Measurements from ENCODE around the gene TAS2R14.

The TAS2R14 gene

DNA sequence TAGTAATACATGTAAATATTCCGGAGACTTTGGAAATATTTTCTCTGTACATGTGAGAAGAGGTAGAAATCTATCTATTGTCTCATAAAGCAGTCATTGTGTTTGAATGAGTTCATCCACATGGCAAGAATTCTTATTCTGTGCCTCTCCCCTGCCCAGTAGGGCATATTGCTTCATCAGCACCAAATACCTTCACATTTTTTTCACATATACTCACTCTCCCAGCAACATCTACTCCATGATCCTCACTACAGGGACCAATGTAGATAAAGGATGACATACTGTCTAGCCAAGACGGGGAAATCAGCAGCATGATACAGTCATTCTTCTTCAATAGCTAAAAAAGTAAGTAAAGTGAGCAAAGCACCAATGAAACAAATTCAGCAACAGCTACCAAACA, 1.3 kb upstream of the TAS2R14 start:
- Mint-ChIP-seq H3K4me1 (peaks cover 6% of the 10 kb centered on the region), H3K27me3 (no peaks in the 10 kb centered on the region), H3K9me3 (peaks cover 6% of the 10 kb centered on the region), H3K36me3 (peaks cover 10% of the 10 kb centered on the region), H3K4me3 (no peak overlapping the region), H3K27ac (no peak overlapping the region)

DNA sequence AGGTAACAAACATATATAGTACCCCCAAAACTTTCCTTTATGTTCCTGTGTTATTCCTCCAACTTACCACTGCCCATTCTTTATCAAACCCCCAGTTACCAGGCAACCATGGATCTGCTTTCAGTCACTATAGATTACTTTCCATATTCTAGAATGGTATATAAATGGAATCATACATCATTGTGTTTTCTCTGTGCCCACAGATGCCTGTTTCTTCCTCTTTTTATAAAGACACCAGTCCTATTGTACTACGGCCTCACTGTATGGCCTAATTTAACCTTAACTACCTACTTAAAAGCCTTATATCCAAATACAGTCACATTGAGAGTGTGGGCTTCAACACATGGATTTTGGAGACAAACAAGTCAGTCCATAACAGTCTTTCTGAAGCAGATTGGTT, 2.6 kb downstream of the TAS2R14 start:
- Mint-ChIP-seq H3K4me1 (no peaks in the 10 kb centered on the region), H3K27me3 (no peaks in the 10 kb centered on the region), H3K27ac (no peak overlapping the region), H3K9me3 (no peaks in the 10 kb centered on the region), H3K36me3 (peaks cover 3% of the 10 kb centered on the region), H3K4me3 (no peak overlapping the region)

DNA sequence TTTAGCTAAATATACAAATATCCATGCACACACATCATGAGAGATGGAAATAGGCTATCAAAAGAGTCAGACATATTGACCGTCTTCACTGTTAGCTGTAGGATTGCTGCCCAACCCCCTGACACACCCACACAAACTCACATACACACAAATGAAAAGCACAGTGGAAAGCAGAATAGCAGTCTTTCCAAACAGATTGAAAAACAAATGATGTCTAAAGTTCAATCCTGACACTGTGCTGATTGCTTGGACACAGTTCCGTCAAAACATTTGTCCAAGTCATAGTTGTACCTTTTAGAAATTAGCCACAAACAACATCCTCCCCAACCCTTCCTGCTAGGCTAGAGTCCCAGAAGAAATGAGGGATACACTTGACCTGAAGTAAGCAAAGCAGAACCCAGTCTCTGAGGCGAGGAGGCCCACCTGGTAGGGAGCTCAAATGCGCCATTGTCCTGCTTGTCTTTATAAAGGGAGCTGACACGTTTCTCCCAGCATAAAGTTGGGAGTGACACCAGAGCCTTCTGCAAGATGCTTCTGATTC, 10.2 kb downstream of the TAS2R14 start, which contains the start of gene PRH2:
PRH2 (plus strand) TSS at position 491 of the 541 bp plus-strand sequence; CDS start at position 529, 38 bp downstream.
- no peak within 1 kb of the TSS for H3K27ac Mint-ChIP-seq
- no peak within 1 kb of the TSS for H3K4me3 Mint-ChIP-seq
- H3K27me3 Mint-ChIP-seq, result no peaks in the 10 kb centered on the region
- H3K36me3 Mint-ChIP-seq, result peaks cover 11% of the 10 kb centered on the region
- peaks cover 7% of the 10 kb centered on the region for H3K9me3 Mint-ChIP-seq
- H3K4me1 Mint-ChIP-seq, result no peaks in the 10 kb centered on the region

DNA sequence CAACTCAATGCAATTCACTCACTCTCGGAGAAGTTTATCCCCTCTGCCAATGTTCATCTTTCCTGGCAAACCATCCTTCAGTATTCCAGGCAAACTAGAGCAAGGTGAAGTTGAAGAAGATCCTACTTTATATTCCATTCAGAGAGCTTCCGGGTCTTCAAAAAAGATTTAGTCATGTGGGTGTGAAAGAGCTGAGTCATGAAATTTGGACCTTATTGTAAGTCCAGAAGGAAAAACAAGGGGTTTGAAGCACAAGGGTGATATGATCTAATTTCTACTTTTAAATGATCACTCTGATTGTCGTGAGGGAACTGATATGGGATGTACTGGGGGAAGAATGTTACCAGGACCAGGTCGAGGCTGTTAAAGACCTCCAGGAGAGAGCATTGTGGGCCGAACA, 12.8 kb downstream of the TAS2R14 start:
- Mint-ChIP-seq H3K4me3 (no peak overlapping the region), H3K27me3 (no peaks in the 10 kb centered on the region), H3K4me1 (no peaks in the 10 kb centered on the region), H3K9me3 (peaks cover 7% of the 10 kb centered on the region), H3K27ac (no peak overlapping the region), H3K36me3 (peaks cover 11% of the 10 kb centered on the region)

DNA sequence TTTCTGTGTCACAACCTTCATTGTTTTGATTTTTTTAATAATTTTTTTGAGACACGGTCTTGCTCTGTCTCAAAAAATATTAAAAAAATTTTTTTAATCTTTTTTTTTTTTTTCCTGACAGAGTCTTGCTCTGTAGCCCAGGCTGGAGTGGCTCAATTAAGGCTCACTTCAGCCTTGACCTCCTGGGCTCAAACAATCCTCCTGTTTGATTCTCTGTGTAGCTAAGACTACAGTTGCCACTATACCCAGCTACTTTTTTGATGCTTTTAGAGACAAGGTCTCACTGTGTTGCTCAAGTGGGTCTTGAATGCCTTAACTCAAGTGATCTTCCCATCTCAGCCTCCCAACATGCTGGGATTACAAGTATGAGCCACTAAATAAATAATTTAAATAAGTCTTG, 19.3 kb downstream of the TAS2R14 start:
- no peak overlapping the region for H3K4me3 Mint-ChIP-seq
- peaks cover 9% of the 10 kb centered on the region for H3K36me3 Mint-ChIP-seq
- H3K4me1 Mint-ChIP-seq, result no peaks in the 10 kb centered on the region
- peaks cover 4% of the 10 kb centered on the region for H3K9me3 Mint-ChIP-seq
- H3K27me3 Mint-ChIP-seq, result no peaks in the 10 kb centered on the region
- no peak overlapping the region for H3K27ac Mint-ChIP-seq

DNA sequence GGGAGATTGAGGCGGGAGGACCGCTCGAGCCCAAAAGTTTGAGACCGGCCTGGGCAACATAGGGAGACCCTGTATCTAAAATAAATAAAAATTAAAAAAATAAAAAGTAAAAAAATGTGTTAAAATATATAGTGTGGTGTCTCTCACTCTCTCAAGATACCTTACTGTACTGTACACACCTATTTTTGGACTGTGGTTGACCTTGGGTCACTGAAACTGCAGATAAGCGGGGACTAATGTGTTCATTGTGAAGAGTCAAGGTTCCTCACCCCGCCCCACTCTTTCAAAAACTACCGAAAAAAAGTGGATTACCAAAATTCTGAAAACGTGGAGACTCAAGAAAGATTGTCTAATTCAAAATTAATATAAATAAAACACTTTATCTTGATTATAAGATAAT, 28.7 kb downstream of the TAS2R14 start:
- no peaks in the 10 kb centered on the region for H3K27me3 Mint-ChIP-seq
- no peaks in the 10 kb centered on the region for H3K4me1 Mint-ChIP-seq
- H3K36me3 Mint-ChIP-seq, result peaks cover 33% of the 10 kb centered on the region
- H3K4me3 Mint-ChIP-seq, result no peak overlapping the region
- H3K9me3 Mint-ChIP-seq, result peaks cover 5% of the 10 kb centered on the region
- no peak overlapping the region for H3K27ac Mint-ChIP-seq

DNA sequence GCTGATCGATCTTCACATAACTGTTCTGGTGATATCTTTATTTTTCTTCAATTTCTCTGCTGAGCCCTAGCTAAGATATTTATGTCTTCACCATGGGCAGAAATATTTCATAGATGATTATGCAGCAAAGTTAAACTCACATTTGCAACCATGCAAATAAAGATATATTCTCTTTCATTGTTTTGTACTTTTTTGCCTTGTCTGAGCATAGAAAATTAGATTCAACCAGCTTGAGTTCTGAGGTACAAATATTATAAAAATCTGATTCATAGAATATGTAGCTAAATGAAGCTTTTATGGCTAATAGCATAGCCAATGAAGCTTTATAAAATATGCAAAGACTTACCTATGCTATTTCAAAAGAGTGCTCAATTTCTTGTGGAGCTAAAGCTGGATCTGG, 29.6 kb downstream of the TAS2R14 start, which contains the start of gene TAS2R13:
TAS2R13 (minus strand) TSS at position 101 of the 400 bp plus-strand sequence. CDS start 264 bp downstream, outside the sequence.
- Mint-ChIP-seq H3K27me3 (no peaks in the 10 kb centered on the region), H3K27ac (no peak within 1 kb of the TSS), H3K36me3 (peaks cover 37% of the 10 kb centered on the region), H3K9me3 (peaks cover 11% of the 10 kb centered on the region), H3K4me3 (no peak within 1 kb of the TSS), H3K4me1 (no peaks in the 10 kb centered on the region)

DNA sequence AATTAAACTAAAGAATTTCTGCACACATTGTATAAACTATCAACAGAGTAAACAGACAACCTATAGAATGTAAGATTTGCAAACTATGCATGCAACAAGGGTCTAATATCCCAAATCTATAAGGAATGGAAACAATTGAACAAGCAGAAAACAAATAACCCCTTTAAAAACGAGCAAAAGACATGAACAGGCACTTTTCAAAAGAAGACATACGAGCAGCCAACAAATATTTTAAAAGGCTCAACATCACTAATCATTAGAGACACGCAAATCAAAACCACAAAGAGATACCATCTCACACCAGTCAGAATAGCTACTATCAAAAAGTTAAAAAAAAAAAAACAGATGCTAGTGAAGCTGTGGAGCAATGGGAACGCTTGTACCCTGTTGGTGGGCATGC, 34.4 kb downstream of the TAS2R14 start:
- Mint-ChIP-seq H3K36me3 (peaks cover 49% of the 10 kb centered on the region), H3K27ac (no peak overlapping the region), H3K9me3 (peaks cover 26% of the 10 kb centered on the region), H3K4me1 (no peaks in the 10 kb centered on the region), H3K4me3 (no peak overlapping the region), H3K27me3 (no peaks in the 10 kb centered on the region)

DNA sequence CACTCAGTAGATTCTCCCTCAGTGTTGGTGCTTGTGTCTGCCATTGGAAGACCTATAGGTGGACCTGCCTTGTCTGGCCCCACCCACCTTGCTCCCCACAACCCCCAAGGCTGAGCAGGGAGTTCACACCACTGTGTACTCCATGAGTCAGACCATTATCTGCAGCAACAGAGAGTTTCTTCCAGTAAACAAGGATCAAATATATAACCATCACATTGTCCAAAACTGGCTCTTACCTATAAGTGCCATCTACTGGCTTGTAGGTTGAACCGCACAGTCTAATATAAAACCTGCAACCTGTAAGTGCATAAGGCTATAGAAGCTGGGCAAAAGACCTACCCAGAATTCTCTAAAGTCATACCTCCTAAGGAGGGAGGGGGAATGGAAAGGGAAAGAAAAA, 37.6 kb downstream of the TAS2R14 start:
- Mint-ChIP-seq H3K4me3 (no peak overlapping the region), H3K27me3 (no peaks in the 10 kb centered on the region), H3K36me3 (peaks cover 38% of the 10 kb centered on the region), H3K27ac (no peak overlapping the region), H3K9me3 (peaks cover 29% of the 10 kb centered on the region), H3K4me1 (no peaks in the 10 kb centered on the region)

DNA sequence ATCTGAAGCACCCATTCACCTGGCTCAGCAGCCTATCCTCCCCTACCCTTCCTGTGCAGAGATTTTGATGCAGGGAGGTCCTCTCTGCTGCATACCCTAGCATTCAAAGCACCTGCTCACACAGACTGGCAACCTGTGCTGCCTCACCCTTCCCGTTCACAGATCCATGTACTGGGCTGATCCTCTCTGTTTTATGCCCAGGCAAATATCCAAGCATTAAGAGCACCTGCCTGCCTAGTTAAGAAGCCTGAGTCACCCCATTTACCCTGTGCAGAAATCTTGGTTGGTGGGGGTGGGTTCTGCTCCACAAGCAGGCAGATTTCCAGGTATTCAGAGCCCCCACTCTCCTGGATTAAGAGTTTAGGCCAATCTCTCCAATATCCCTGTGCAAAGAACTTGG, 38.1 kb downstream of the TAS2R14 start:
- H3K27ac Mint-ChIP-seq, result no peak overlapping the region
- H3K27me3 Mint-ChIP-seq, result no peaks in the 10 kb centered on the region
- no peak overlapping the region for H3K4me3 Mint-ChIP-seq
- peaks cover 38% of the 10 kb centered on the region for H3K36me3 Mint-ChIP-seq
- no peaks in the 10 kb centered on the region for H3K4me1 Mint-ChIP-seq
- H3K9me3 Mint-ChIP-seq, result peaks cover 29% of the 10 kb centered on the region

DNA sequence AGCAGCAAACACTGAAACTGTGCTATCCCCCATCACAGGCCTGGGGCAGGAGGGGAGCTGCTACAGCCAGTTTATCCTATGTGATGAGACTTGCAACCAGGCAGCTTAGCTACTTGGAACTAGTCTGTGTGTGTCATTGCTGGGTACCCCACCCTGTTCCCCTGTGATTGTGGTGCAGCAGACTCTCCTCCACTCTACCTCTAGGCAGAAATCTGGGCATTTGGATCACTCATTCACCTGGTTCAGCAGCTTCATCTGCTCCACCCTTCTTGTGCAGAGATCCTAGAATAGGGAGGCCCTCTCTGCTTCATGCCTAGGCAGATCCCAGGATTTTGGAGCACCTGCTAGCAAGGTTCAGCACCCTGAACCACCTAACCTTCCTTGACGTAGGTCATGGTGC, 38.5 kb downstream of the TAS2R14 start:
- no peak overlapping the region for H3K27ac Mint-ChIP-seq
- H3K4me3 Mint-ChIP-seq, result no peak overlapping the region
- H3K27me3 Mint-ChIP-seq, result no peaks in the 10 kb centered on the region
- H3K9me3 Mint-ChIP-seq, result peaks cover 29% of the 10 kb centered on the region
- peaks cover 33% of the 10 kb centered on the region for H3K36me3 Mint-ChIP-seq
- no peaks in the 10 kb centered on the region for H3K4me1 Mint-ChIP-seq

DNA sequence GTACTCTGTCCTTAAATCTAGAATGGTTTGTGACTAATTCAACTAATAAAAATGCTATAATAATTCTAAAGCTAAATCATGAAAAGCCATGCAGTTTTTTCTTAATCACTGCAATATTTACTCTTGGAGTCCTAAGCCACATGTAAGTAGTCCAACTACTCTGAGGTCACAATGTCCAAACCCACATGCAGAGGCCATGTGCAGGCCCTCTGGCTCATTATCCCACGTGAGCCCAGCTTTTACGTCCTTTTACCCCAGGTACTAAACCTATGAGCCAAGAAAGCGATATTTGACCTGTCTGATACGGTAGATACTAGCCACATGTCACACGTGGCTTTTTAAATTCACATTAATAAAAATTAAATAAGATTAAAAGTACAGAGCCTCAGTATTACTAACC, 42.2 kb downstream of the TAS2R14 start:
- peaks cover 29% of the 10 kb centered on the region for H3K36me3 Mint-ChIP-seq
- H3K27ac Mint-ChIP-seq, result no peak overlapping the region
- H3K4me3 Mint-ChIP-seq, result no peak overlapping the region
- no peaks in the 10 kb centered on the region for H3K4me1 Mint-ChIP-seq
- peaks cover 8% of the 10 kb centered on the region for H3K9me3 Mint-ChIP-seq
- no peaks in the 10 kb centered on the region for H3K27me3 Mint-ChIP-seq

DNA sequence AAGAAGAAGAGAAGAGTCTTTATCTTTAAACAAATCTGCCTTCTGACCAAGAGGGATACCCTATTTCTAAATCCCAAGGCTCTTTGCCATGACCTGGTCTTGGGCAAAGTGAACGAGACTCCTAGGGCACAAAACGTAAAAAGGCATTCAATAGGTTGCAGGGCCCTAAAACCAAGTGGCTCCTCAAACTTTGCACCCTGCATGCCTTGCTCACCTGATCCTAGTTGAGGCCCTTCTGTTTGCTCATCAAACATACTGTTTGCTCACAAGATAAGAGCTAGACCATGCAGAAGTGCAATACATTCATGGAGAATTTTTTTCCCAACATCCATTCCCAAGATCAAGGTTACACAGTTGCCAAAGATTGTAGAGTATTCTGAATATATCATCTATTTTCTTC, 47.1 kb downstream of the TAS2R14 start:
- H3K36me3 Mint-ChIP-seq, result peaks cover 30% of the 10 kb centered on the region
- H3K4me1 Mint-ChIP-seq, result no peaks in the 10 kb centered on the region
- no peak overlapping the region for H3K27ac Mint-ChIP-seq
- H3K4me3 Mint-ChIP-seq, result no peak overlapping the region
- H3K27me3 Mint-ChIP-seq, result no peaks in the 10 kb centered on the region
- H3K9me3 Mint-ChIP-seq, result no peaks in the 10 kb centered on the region

DNA sequence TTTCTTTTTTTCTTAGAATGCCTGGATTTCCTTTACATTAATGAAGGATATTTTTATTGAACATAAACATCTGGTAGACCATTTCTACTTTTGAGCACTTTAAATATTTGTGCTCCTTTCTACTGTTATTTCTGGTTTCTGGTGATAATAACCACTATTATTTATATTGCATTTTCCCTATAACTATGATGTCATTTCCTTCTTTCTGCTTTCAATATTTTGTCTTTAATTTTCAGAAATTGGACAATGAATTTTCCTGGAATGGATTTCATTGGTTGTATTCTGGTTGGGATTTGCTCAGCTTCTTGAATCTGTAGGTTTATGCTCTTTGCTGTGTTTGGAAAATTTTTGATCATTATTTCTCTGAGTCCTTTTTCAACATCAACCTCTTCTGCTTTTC, 49.8 kb downstream of the TAS2R14 start:
- Mint-ChIP-seq H3K36me3 (peaks cover 24% of the 10 kb centered on the region), H3K4me1 (no peaks in the 10 kb centered on the region), H3K27me3 (no peaks in the 10 kb centered on the region), H3K4me3 (no peak overlapping the region), H3K9me3 (no peaks in the 10 kb centered on the region), H3K27ac (no peak overlapping the region)
